Measurements from ENCODE around the gene STK4.

The STK4 gene

DNA sequence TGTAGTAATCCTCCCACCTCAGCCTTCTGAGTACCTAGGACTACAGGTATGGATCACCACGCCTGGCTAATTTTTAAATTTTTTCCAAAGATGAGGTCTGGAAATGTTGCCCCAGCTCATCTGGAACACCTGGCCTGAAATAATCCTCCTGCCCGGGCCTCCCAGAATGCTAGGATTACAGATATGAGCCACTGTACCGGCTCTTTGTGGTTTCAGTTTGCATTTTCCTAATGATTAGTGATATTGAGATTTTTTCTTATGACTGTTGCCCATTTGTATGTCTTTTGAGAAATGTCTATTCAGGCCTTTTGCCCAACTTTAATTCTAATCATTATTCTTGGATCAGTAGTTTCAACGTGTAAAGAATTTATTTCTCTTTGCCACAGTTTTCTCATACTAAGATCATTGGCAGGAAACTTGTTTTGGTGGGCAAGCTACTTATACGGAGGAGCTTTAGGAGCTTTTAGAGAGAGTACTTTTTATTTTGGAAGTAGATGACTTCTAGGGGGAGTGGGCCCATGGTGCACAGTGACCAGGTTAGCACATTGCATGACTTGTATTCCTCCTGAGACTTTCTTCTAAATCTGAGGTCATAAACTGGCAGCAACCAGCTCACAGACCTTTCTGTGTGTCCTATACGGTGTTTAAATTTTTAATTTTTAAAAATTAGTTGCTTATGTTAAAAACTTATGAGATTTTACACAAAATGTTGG lies 62.3 kb downstream of the STK4 start:
- no peak overlapping the region for H3K27ac ChIP-seq
- TF ChIP-seq, protein P1, sequence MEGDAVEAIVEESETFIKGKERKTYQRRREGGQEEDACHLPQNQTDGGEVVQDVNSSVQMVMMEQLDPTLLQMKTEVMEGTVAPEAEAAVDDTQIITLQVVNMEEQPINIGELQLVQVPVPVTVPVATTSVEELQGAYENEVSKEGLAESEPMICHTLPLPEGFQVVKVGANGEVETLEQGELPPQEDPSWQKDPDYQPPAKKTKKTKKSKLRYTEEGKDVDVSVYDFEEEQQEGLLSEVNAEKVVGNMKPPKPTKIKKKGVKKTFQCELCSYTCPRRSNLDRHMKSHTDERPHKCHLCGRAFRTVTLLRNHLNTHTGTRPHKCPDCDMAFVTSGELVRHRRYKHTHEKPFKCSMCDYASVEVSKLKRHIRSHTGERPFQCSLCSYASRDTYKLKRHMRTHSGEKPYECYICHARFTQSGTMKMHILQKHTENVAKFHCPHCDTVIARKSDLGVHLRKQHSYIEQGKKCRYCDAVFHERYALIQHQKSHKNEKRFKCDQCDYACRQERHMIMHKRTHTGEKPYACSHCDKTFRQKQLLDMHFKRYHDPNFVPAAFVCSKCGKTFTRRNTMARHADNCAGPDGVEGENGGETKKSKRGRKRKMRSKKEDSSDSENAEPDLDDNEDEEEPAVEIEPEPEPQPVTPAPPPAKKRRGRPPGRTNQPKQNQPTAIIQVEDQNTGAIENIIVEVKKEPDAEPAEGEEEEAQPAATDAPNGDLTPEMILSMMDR (IDR thresholded peaks at IDR 0.05) = no peak
- TF ChIP-seq ZFX (IDR thresholded peaks at IDR 0.05; ENCODE audit: borderline replicate concordance) = no peak

DNA sequence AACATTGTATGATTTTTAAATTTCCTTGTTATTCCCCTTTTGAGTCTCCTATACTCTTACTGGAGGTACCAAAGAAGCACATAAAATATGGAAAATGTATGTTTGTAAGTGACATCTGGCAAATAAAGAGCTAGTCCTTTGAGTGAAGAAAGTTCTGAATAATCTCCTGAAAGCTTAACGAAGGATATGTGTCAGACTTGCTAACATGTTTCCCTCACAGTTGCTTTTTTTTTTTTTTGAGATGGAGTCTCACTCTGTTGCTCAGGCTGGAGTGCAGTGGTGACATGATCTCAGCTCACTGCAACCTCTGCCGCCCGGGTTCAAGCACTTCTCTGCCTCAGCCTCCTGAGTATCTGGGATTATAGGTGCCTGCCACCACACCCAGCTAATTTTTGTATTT lies 63.6 kb downstream of the STK4 start:
- no peak overlapping the region for H3K27ac ChIP-seq
- TF ChIP-seq, protein P1 (IDR thresholded peaks at IDR 0.05) = no peak
- TF ChIP-seq ZFX (IDR thresholded peaks at IDR 0.05; ENCODE audit: borderline replicate concordance) = no peak

DNA sequence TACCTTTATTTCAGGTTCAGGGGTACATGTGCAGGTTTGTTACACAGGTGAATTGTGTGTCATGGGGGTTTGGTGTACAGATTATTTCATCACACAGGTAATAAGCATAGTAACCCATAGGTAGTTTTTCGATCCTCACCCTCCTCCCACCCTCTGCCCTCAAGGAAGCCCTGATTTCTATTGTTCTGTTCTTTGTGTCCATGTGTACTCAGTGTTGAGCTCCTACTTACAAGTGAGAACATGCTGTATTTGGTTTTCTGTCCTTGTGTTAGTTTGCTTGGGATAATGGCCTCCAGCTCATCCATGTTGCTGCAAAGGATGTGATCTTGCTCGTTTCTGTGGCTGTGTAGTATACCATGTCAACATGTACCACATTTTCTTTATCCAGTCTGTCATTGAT lies 66.0 kb downstream of the STK4 start:
- no peak overlapping the region for H3K27ac ChIP-seq
- TF ChIP-seq, protein P1 (IDR thresholded peaks at IDR 0.05) = no peak
- TF ChIP-seq ZFX (IDR thresholded peaks at IDR 0.05; ENCODE audit: borderline replicate concordance) = no peak

DNA sequence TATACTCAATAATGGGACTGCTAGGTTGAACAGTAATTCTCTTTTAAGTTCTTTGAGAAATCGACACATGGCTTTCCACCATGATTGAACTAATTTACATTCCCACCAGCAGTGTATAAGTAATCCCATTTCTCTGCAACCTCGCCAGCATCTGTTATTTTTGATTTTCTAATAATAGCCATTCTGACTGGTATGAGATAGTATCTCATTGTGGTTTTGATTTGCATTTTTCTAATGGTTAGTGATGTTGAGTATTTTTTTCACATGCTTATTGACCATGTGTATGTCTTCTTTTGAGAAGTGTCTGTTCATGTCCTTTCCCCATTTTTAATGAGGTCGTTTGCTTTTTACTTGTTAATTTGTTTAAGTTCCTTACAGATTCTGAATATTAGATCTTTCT lies 66.5 kb downstream of the STK4 start:
- no peak overlapping the region for H3K27ac ChIP-seq
- TF ChIP-seq ZFX (IDR thresholded peaks at IDR 0.05; ENCODE audit: borderline replicate concordance) = no peak
- TF ChIP-seq, protein P1 (IDR thresholded peaks at IDR 0.05) = no peak

DNA sequence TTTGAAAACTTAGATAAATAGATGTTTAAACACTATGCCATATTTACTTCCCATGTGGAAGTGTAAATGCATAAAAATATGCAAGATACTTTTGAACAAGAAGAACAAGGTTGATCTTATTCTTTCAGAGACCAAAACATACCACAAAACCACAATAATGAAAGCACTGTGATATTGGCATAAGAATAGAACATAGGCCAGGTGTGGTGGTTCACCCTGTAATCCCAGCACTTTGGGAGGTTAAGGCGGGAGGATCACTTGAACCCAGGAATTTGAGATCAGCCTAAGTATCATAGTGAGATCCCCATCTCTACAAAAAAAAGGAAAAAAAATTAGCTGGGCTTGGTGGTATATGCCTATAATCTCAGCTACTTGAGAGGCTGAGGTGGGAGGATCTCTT lies 68.1 kb downstream of the STK4 start:
- no peak overlapping the region for H3K27ac ChIP-seq
- no peak for TF ChIP-seq ZFX (IDR thresholded peaks at IDR 0.05; ENCODE audit: borderline replicate concordance)
- TF ChIP-seq, protein P1 (IDR thresholded peaks at IDR 0.05) = no peak

DNA sequence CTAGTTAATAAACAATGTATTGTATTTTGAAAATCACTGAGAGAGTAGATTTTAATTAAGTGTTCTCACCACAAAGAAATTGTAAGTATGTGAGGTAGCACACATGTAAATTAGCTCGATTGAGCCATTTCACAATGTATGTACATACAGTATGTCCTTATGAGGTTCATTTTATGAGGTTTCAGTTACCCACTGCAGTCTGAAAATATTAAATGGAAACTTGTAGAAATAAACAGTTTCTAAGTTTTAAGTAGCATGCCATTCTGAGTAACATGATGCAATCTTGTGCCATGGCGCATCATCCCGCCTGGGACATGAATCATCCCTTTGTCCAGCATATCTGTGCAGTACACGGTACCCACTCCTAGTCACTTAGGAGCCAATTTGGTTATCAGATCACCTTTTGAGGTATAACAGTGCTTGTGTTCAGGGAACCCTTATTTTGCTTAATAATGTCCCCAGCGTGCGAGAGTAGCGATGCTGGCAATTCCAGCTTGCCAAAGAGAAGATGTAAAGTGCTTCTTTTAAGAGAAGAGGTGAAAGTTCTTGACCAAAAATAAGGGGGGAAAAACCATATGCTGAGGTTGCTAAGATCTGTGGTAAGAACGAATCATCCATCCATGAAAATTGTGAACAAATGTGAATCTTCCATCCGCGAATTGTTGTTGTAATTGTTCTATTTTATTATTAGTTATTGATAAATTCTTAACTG lies 69.9 kb downstream of the STK4 start:
- no peak overlapping the region for H3K27ac ChIP-seq
- TF ChIP-seq ZFX (IDR thresholded peaks at IDR 0.05; ENCODE audit: borderline replicate concordance) = no peak
- TF ChIP-seq, protein P1 (IDR thresholded peaks at IDR 0.05) = no peak

DNA sequence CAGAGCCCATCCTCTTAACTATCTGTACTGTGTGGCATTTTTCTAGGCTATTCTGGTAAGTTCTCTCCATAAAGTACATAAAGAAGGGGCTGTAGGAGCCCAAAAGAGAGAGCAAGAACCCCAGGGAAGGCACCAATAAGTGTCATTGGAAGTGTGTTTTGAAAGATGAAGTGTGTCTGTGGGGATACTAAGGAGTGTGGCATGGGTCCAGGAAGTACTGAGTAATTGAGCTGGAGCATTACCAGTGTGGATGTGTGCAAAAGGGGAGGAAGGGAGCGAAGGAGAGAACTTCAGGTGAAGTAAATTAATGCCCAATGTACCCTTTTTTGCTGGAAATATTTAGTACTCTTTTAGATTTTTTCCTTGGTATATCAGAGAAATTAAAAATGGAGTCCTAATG lies 70.7 kb downstream of the STK4 start:
- TF ChIP-seq ZFX (IDR thresholded peaks at IDR 0.05; ENCODE audit: borderline replicate concordance) = no peak
- TF ChIP-seq, protein P1 (IDR thresholded peaks at IDR 0.05) = no peak
- no peak overlapping the region for H3K27ac ChIP-seq
